CD4-positive, alpha-beta T cell treated with Interferon gamma for 1 hour (primary cell): ENCODE results near the gene MAGI1.

Experiments
- DNase-seq: peaks from one replicate; pipeline ENCODE4 v3.0.0-alpha.2; 2020

MAGI1 gene

GRCh38 chr3:65967451-65967850, 71.3 kb downstream of the MAGI1 start:
- DNase-seq, result no peak

GRCh38 chr3:65964838-65965237, 73.9 kb downstream of the MAGI1 start:
- no peak for DNase-seq

GRCh38 chr3:65963787-65964677, 74.7 kb downstream of the MAGI1 start:
- DNase-seq, result no peak

- no peak for DNase-seq
Observed at GRCh38 chr3:65961733-65962132, 77.0 kb downstream of the MAGI1 start.

- no peak for DNase-seq
Observed at GRCh38 chr3:65961128-65961527, 77.6 kb downstream of the MAGI1 start.

- no peak for DNase-seq
Observed at GRCh38 chr3:65960087-65960486, 78.6 kb downstream of the MAGI1 start.

GRCh38 chr3:65958216-65958615, 80.5 kb downstream of the MAGI1 start:
- no peak for DNase-seq

- no peak for DNase-seq
Observed at GRCh38 chr3:65955792-65956477, 82.8 kb downstream of the MAGI1 start.

- no peak for DNase-seq
Observed at GRCh38 chr3:65953881-65954733, 84.6 kb downstream of the MAGI1 start.

GRCh38 chr3:65953301-65953812, 85.4 kb downstream of the MAGI1 start:
- no peak for DNase-seq

GRCh38 chr3:65952842-65953241, 85.9 kb downstream of the MAGI1 start:
- no peak for DNase-seq

GRCh38 chr3:65951836-65952505, 86.7 kb downstream of the MAGI1 start:
- DNase-seq, result no peak

GRCh38 chr3:65950340-65951326, 88.1 kb downstream of the MAGI1 start:
- DNase-seq, result no peak

- DNase-seq, result no peak
Observed at GRCh38 chr3:65948841-65949573, 89.7 kb downstream of the MAGI1 start.

- no peak for DNase-seq
Observed at GRCh38 chr3:65946438-65946837, 92.3 kb downstream of the MAGI1 start.

GRCh38 chr3:65945953-65946352, 92.8 kb downstream of the MAGI1 start:
- DNase-seq, result no peak

- DNase-seq, result no peak
Observed at GRCh38 chr3:65945480-65945879, 93.2 kb downstream of the MAGI1 start.

- no peak for DNase-seq
Observed at GRCh38 chr3:65944252-65944651, 94.5 kb downstream of the MAGI1 start.

- DNase-seq, result no peak
Observed at GRCh38 chr3:65939801-65940246, 98.9 kb downstream of the MAGI1 start.

GRCh38 chr3:65939184-65939583, 99.5 kb downstream of the MAGI1 start:
- DNase-seq, result no peak
